ENCODE results near the gene MRPS31. TPM values are rescaled to one million over a fixed set of nuclear protein-coding genes. Genes with fewer than 3 reads are reported as not detected.

MRPS31 gene
- total RNA-seq, 2 experiments from 2014 or later = 27.0 to 60.2 TPM

DNA sequence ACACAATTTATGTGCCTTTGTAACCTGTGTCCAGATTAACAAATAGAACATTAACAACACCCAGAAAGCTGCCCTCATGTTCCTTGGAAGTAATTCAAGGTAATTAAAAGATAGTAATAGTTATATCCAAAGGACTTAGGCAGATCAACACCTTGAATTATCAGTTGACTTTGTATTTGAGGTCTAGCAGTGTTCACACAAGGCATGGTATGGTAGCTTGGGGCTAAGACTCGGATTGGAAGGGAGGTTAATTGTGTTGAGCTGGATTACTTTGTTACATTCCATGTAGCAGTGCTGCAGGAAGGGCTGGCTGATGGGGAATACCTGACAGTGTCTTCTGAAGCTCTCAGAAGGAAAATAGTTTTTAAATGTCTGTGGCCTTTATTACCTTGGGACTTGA lies 35.3 kb upstream of the MRPS31 start:
- CTCF ChIA-PET (ENCODE audit: unreplicated experiment) = no interaction called here
- peaks cover 92% of the 10 kb centered on the region for H3K36me3 ChIP-seq (ENCODE audit: insufficient read depth, low read length)
- POLR2A ChIA-PET = interaction anchor here (0.9 to 1.4 kb wide), 2 partner anchors 9 to 46 kb away, joined by 3 read pairs; no protein-coding TSS in a partner anchor

DNA sequence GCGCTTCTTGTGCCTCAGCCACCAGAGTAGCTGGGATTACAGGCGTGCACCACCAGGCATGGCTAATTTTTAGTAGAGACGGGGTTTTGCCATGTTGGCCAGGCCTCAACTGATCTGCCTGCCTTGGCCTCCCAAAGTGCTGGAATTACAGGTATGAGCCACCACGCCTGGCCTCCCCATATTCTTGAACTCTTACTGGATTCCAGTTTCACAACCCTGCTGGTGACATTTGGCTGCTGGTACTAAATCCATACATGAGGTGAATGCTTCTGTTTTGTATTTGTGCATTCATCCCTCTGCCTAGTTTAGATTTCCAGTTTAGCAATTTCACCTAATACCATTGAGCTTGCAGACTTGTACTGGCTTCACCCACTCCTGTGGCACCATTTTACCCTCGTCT lies 32.3 kb upstream of the MRPS31 start:
- CTCF ChIA-PET (ENCODE audit: unreplicated experiment) = no interaction called here
- no peak overlapping the region for H3K27ac ChIP-seq (ENCODE audit: low read depth, low read length, poor library complexity, severe bottlenecking)
- H3K36me3 ChIP-seq (ENCODE audit: insufficient read depth, low read length) = peaks cover 95% of the 10 kb centered on the region
- intact Hi-C loops (cut with micrococcal nuclease; ENCODE audit: unreplicated experiment) = no loop called here
- H3K4me1 ChIP-seq (ENCODE audit: insufficient read depth, low read length, poor library complexity, severe bottlenecking) = no peaks in the 10 kb centered on the region
- H3K9me2 ChIP-seq (ENCODE audit: insufficient read depth, low read length) = no peaks in the 10 kb centered on the region
- H3K79me2 ChIP-seq (ENCODE audit: insufficient read depth, low read depth, low read length) = no peaks in the 10 kb centered on the region
- no peaks in the 10 kb centered on the region for H4K20me1 ChIP-seq (ENCODE audit: insufficient read depth, low read length)
- DNase-seq (ENCODE audit: low spot score) = no peak
- TF ChIP-seq, protein P1, sequence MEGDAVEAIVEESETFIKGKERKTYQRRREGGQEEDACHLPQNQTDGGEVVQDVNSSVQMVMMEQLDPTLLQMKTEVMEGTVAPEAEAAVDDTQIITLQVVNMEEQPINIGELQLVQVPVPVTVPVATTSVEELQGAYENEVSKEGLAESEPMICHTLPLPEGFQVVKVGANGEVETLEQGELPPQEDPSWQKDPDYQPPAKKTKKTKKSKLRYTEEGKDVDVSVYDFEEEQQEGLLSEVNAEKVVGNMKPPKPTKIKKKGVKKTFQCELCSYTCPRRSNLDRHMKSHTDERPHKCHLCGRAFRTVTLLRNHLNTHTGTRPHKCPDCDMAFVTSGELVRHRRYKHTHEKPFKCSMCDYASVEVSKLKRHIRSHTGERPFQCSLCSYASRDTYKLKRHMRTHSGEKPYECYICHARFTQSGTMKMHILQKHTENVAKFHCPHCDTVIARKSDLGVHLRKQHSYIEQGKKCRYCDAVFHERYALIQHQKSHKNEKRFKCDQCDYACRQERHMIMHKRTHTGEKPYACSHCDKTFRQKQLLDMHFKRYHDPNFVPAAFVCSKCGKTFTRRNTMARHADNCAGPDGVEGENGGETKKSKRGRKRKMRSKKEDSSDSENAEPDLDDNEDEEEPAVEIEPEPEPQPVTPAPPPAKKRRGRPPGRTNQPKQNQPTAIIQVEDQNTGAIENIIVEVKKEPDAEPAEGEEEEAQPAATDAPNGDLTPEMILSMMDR (conservative IDR thresholded peaks at IDR 0.05; ENCODE audit: low read length) = no peak
- no peak for TF ChIP-seq EZH2phosphoT487 (IDR thresholded peaks at IDR 0.05; ENCODE audit: borderline replicate concordance, low read depth, low read length)
- BruUV-seq (replicated peaks) = no TSS peak
- H3K9me3 ChIP-seq (ENCODE audit: low read length) = no peaks in the 10 kb centered on the region
- no peak overlapping the region for H3K4me2 ChIP-seq (ENCODE audit: low read length)
- no peak overlapping the region for H3K4me3 ChIP-seq (ENCODE audit: low read depth, low read length, poor library complexity, severe bottlenecking)
- no peak overlapping the region for H2AFZ ChIP-seq (ENCODE audit: low read length)
- POLR2A ChIA-PET = interaction anchor here (0.5 to 1.0 kb wide), 2 partner anchors 10 to 118 kb away, joined by 3 read pairs; no protein-coding TSS in a partner anchor

More for the DNA sequence above, 35.3 kb upstream of the MRPS31 start:
- H3K79me2 ChIP-seq (ENCODE audit: insufficient read depth, low read depth, low read length) = no peaks in the 10 kb centered on the region
- no peak for DNase-seq (ENCODE audit: low spot score)
- BruUV-seq (replicated peaks) = no TSS peak
- no peaks in the 10 kb centered on the region for H3K9me2 ChIP-seq (ENCODE audit: insufficient read depth, low read length)
- H4K20me1 ChIP-seq (ENCODE audit: insufficient read depth, low read length) = no peaks in the 10 kb centered on the region
- no peak for TF ChIP-seq EZH2phosphoT487 (IDR thresholded peaks at IDR 0.05; ENCODE audit: borderline replicate concordance, low read depth, low read length)
- TF ChIP-seq, protein P1 (conservative IDR thresholded peaks at IDR 0.05; ENCODE audit: low read length) = no peak
- H3K9me3 ChIP-seq (ENCODE audit: low read length) = no peaks in the 10 kb centered on the region
- H3K27ac ChIP-seq (ENCODE audit: low read depth, low read length, poor library complexity, severe bottlenecking) = no peak overlapping the region
- H3K4me2 ChIP-seq (ENCODE audit: low read length) = no peak overlapping the region
- no peak overlapping the region for H2AFZ ChIP-seq (ENCODE audit: low read length)
- no peak overlapping the region for H3K4me3 ChIP-seq (ENCODE audit: low read depth, low read length, poor library complexity, severe bottlenecking)
- intact Hi-C loops (cut with micrococcal nuclease; ENCODE audit: unreplicated experiment) = no loop called here
- no peaks in the 10 kb centered on the region for H3K4me1 ChIP-seq (ENCODE audit: insufficient read depth, low read length, poor library complexity, severe bottlenecking)

DNA sequence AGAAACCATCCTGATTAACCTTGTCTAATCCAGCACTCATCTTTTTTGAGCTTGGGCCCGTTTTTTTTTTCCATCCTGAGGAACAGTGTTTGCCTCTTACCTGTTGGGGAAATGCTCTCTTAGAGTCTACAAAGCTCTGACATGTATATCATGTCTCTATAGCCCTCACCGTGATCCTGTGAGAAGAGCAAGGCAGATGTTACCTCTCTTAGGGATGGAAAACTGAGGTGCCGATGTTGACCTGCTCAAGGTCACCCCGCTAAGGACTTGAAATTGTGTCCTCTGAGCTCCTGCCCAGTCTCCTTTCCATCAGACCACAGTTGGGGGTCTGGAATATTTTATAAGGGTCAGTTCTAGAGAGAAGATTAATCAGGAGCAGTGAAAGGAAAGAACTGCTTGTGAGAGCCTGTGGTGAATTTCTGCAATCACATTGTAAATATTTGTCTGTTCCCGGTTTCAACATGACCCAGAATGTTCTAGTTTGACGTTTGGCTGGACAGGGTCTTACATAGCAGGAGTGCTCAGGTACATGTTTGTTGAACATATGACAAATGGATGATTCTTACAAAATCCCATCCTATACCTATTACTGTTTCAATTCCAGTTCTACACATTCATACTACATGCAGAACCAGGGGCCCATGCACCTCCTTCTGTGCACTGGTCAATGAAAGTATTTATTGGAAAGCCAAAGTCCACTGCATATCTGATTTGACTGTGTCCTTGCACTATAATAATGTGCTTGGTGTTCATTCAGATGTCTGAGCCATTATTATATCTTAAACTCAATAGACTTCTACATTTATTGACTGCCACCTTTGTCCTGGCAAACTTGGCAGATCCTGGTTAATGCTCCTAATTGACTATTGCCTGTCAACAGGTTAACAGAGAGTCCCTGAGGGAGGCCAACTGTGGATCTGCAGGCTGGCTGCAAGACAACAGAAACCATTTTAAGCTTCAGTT lies 30.5 kb upstream of the MRPS31 start:
- intact Hi-C loops (cut with micrococcal nuclease; ENCODE audit: unreplicated experiment) = no loop called here
- BruUV-seq (replicated peaks) = no TSS peak
- Histone ChIP-seq H3K4me2 (ENCODE audit: low read length) (no peak overlapping the region), H3K9me2 (ENCODE audit: insufficient read depth, low read length) (no peaks in the 10 kb centered on the region), H3K27ac (ENCODE audit: low read depth, low read length, poor library complexity, severe bottlenecking) (no peak overlapping the region), H3K79me2 (ENCODE audit: insufficient read depth, low read depth, low read length) (no peaks in the 10 kb centered on the region), H2AFZ (ENCODE audit: low read length) (no peak overlapping the region), H4K20me1 (ENCODE audit: insufficient read depth, low read length) (no peaks in the 10 kb centered on the region), H3K4me3 (ENCODE audit: low read depth, low read length, poor library complexity, severe bottlenecking) (no peak overlapping the region), H3K9me3 (ENCODE audit: low read length) (no peaks in the 10 kb centered on the region), H3K36me3 (ENCODE audit: insufficient read depth, low read length) (peaks cover 85% of the 10 kb centered on the region), H3K4me1 (ENCODE audit: insufficient read depth, low read length, poor library complexity, severe bottlenecking) (no peaks in the 10 kb centered on the region)
- DNase-seq (ENCODE audit: low spot score) = no peak
- POLR2A ChIA-PET = interaction anchor here (0.7 to 0.8 kb wide), 2 partner anchors 107 to 339 kb away, joined by 3 read pairs; no protein-coding TSS in a partner anchor
- CTCF ChIA-PET (ENCODE audit: unreplicated experiment) = no interaction called here
- TF ChIP-seq EZH2phosphoT487 (IDR thresholded peaks at IDR 0.05; ENCODE audit: borderline replicate concordance, low read depth, low read length) = no peak
- TF ChIP-seq, protein P1 (conservative IDR thresholded peaks at IDR 0.05; ENCODE audit: low read length) = no peak

Measured in OCI-LY7 (cell line).